Cortex of kidney (tissue), 1 donor: ENCODE measurements around the gene CHSY3.

ENCODE experiments used
- DNase-seq: peaks from one replicate; lab custom pipeline; 2025; lab: John Stamatoyannopoulos, UW

CHSY3 gene

GRCh38 chr5:129945774-129946270, 41.6 kb downstream of the CHSY3 start:
- no peak for DNase-seq

GRCh38 chr5:129951039-129951438, 46.8 kb downstream of the CHSY3 start:
- DNase-seq = no peak

GRCh38 chr5:129958581-129958980, 54.3 kb downstream of the CHSY3 start:
- no peak for DNase-seq

- no peak for DNase-seq
Observed at GRCh38 chr5:129960831-129961230, 56.6 kb downstream of the CHSY3 start.

- DNase-seq = no peak
Observed at GRCh38 chr5:129962506-129962905, 58.2 kb downstream of the CHSY3 start.

GRCh38 chr5:129963359-129963758, 59.1 kb downstream of the CHSY3 start:
- no peak for DNase-seq

GRCh38 chr5:129966071-129966470, 61.8 kb downstream of the CHSY3 start:
- no peak for DNase-seq

GRCh38 chr5:129971714-129972113, 67.4 kb downstream of the CHSY3 start:
- DNase-seq = no peak

- no peak for DNase-seq
Observed at GRCh38 chr5:129972465-129973141, 68.3 kb downstream of the CHSY3 start.

GRCh38 chr5:129973716-129974426, 69.6 kb downstream of the CHSY3 start:
- DNase-seq = no peak

- DNase-seq = no peak
Observed at GRCh38 chr5:129977810-129978209, 73.5 kb downstream of the CHSY3 start.

- DNase-seq = no peak
Observed at GRCh38 chr5:129978270-129978669, 74.0 kb downstream of the CHSY3 start.

- no peak for DNase-seq
Observed at GRCh38 chr5:129988453-129988852, 84.2 kb downstream of the CHSY3 start.

- DNase-seq = no peak
Observed at GRCh38 chr5:129991780-129992179, 87.5 kb downstream of the CHSY3 start.

- DNase-seq = no peak
Observed at GRCh38 chr5:129996896-129997295, 92.6 kb downstream of the CHSY3 start.

- no peak for DNase-seq
Observed at GRCh38 chr5:130000460-130000859, 96.2 kb downstream of the CHSY3 start.

GRCh38 chr5:130002183-130002582, 97.9 kb downstream of the CHSY3 start:
- no peak for DNase-seq

- DNase-seq = no peak
Observed at GRCh38 chr5:130002876-130003275, 98.6 kb downstream of the CHSY3 start.

- no peak for DNase-seq
Observed at GRCh38 chr5:130011986-130012385, 107.7 kb downstream of the CHSY3 start.

GRCh38 chr5:130017173-130017572, 112.9 kb downstream of the CHSY3 start:
- no peak for DNase-seq

GRCh38 chr5:130018641-130019040, 114.4 kb downstream of the CHSY3 start:
- no peak for DNase-seq

GRCh38 chr5:130021000-130021399, 116.7 kb downstream of the CHSY3 start:
- DNase-seq = no peak

- DNase-seq = no peak
Observed at GRCh38 chr5:130021876-130022275, 117.6 kb downstream of the CHSY3 start.

- DNase-seq = no peak
Observed at GRCh38 chr5:130023604-130024003, 119.3 kb downstream of the CHSY3 start.
